SHP77 (cell line): ENCODE results near the gene NMRAL1.

Experiments
- DNase-seq, 2 experiments: peaks; one replicate each; lab custom pipeline; 2025; lab: John Stamatoyannopoulos, UW

Gene NMRAL1

DNA sequence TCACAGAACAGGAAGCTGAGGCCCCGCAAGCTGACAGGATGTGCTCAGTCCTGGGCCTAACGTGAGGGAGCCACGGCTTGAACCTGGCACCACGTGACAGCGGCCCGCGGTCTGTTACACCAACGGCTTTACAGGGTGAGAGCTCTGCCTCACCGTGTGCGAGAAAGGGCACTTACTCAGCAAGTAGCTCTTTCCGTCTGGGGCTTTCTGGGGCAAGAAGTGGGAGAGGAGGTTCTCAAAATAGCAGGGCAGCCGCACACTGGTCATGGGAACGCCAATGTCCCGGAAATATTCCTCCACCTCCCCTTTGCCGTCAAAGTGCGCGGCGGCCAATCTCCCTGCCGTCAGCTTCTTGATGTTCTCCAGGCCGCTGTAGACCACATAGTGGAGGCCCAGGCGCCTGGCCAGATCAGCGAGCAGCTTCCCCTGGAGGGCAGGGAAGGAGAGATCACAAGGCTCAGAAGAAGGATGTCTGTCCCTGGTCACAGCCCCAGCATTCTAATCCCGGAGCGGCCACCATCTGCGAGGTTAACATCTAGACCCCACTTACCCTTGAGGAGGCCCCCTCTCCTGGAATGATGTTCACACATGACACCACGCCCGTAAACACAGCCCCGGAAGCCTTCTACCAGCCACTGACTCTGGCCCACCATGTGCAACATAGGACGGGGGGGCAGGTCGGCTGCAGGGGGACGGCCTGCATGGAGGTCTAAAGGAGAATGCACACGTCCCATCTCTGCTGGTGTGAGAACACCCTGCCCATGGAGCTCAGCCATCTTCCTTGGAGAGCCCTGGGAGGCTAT, 8.2 kb downstream of the NMRAL1 start:
- no peak for DNase-seq

DNA sequence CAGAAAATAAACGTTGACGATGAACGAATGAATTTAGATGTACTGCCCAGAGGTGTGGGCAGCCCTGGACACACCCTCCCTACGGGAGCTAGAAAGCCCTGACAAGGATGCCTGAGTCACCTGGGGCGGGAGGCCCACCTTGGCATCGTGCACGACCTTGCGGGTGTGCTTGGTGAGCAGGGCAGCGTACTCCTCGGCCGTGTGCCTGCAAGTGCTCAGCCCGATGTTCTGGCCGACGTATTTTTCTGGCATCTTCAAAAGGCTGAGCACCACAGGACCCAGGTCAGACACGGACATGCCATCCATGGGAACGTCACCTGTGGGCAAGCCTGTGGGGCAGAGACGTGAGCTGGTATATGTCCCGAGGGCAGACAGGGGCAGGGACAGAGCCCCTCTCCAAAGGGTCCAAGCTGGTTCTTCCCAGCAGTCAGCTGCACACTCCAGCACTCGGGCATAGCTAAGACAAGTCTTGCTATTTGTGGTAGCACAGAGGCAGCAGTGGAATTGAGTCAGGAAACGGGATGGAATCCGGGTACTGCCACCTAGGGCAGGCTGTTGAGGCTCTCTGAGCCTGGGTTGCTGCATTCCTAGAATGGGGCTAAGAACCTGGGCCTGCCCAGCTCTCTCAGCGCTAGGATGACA, 10.8 kb downstream of the NMRAL1 start:
- no peak for DNase-seq

DNA sequence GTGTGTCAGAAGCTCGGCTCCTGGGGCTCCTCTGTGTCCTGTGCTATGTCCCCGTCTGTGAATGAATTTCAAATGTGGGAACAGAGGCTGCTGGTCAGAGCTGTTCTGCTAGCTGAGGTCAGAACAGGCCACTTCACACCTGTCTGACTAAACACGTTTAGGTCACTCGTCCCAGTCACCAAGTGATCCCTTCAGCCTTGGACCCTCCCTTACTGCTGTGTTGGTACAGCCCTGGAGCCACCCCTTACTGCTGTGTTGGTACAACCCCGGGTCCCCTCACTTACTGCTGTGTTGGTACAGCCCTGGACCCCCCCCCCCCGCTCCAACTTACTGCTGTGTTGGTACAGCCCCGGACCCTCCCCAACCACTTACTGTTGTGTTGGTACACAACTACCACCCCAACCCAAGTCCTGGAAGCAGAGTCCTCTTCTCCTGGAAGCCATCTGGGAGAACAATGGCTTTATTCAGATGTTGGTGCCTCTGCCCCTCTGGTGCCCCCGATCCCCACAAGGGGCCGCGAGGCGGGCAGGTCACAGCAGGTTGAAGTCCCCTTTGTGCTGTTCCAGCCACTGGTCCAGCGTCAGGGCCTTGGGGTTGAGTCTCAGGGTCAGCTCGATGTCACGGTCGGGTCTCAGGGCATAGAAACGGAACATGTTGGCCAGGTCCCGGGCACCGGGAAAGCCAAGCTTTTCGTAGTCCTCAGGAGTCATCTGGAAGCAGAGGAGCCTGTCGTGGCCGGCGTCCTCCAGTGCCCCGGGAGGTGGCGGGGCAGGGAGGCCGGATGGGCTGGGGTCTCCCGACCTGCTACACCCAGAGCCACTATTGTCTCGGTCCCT, 13.0 kb downstream of the NMRAL1 start:
- no peak for DNase-seq

DNA sequence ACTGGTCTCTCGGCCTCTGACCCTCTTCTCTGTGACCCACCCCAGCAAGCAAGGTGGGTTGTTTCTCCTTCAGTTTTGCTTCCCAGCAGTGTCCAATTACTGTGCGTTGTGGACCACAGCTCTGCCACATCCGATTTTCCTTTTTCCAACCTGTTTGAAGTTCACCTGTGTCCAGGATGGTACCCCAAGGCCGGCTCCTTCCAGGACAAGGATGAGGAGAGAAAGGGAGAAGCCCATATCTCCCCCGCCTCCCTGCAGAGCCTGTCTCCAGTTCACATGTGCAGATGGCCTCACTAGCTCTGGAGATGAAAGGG, 13.5 kb downstream of the NMRAL1 start:
- no peak for DNase-seq

DNA sequence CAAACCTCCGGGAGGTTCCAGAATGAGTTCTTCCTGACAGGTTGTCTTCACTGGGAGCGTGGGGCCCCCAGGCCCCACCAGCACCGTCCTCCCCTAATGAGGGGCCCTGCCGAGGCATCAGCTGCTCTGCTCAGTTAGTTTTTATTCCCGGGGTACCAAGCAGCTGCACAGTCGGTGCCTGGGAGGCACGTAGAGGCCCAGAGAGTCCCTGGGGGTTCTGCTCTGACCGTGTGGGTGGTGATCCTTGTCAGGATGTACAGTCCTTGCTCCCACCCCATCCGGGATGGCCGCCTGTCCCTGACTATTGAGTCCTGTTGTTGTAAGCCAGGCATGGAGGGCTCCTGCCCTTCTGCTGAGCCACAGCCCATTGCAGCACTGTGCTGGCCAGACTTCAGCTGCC, 18.5 kb downstream of the NMRAL1 start:
- no peak for DNase-seq

DNA sequence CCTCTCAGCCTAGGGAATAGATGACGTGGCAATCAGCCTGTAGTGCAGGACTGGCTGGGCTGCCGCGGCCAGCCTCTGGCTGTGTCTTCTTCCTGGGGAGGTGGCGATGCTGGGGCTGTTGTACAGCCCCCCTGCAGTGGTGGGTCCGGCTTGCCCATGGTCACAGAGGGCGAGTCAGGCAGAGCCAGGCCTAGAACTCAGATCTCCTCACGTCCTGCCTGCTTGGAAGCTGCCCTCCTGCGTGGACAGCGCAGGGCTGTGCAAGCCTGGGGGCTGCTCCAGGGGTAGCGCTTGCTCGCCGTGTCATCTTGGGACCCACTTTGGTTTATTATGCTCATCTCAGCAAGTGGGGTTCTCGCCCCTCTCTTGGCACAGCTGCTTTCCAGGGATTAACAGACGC, 19.3 kb downstream of the NMRAL1 start:
- DNase-seq = no peak

DNA sequence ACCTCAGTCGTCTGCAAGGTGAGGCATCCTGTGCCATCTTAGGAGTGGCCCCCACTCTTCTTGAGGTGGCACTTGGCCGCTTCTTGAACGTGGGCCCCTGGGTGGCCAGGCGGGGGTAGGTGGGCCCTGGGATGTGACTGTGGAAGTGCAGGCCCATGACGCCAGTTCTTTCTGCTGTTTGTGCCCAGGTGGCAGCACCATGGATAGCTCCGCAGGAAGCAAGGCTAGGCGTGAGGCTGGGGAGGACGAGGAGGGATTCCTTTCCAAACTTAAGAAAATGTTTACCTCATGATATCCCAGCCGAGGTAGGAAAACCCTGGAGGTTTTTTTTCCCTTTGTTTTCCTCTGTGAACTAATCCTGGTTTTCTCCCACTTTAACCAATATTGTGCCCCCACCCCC, 19.8 kb downstream of the NMRAL1 start:
- no peak for DNase-seq

DNA sequence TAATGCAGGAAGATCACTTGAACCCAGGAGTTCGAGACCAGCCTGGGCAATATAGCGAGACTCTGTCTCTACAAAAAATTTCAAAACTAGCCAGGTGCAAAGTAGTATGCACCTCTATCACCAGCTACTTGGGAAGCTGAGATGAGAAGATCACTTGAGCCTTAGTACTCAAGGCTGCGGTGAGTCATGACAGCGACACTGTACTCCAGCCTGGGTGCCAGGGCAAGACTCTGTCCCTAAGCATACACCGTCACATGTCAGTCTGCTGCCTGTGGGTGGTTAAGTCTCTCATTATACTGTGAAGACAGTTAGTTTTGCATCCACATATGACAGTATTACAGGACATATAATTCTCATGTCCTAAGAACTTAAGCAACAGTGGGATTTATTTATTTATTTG, 21.8 kb downstream of the NMRAL1 start:
- DNase-seq = no peak

DNA sequence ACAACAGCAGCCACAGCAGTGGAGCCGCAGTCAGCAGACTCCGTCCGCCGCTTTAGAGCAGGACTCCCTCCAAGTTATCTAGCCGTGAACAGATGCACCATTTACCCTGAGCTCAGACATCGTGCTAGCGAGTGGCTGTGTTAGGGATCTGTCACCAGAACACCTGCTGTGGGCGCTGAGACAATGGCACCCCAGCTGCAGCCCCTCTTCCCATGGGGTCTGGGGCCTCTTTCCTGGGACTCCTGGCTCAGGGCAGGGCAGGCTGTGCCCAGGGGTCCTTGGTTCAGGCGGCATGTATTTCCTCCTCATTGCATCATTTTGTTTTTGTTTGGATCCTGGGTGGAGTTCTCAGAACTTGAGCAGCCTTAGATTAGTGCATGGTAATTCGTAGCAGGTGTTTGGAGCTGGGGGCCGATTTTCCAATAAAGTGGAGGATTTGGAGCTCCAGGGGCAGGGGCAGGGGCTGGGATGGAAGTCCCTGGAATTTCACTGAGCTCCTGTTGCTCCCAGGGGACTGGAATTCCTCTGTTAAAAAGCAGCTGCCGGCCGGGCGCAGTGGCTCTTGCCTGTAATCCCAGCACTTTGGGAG, 23.4 kb downstream of the NMRAL1 start:
- DNase-seq = no peak

DNA sequence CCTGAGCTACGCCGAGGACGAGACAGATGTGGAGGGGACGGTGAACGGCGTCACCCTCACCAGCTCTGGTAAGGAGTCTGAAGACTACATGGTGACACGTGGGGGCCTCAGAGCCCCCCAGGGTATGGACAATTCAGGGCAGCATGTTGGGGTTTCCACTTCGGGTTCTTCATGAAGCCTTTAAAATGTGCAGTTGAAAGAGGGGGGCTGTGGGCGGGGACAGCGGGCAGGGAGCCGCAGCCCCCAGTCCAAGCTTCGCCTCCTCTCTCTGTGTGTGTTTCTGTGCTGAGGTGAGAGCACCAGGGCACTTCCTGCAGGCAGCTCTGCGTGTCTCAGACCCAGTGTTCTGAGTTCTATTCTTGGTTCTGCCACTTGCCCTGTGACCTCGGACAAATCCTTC, 24.0 kb downstream of the NMRAL1 start:
- no peak for DNase-seq

DNA sequence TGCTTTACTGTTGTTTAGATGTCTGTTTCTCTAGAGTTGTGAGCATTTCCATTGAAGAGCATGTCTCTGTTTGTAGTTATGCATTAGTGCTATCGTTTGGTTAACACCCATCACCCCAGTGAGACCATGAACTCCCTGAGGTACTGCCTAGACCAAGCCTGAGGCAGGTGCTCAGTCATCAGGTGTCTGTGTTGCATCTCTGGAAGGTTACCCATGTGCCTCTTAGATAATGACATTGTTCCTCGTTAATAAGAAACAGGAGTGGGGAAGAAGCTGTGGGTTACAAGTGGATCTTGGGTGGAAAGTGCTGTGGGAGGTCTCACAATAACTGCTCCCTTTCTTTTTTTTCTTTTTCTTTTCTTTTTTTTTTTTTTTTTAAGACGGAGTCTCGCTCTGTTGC, 30.4 kb downstream of the NMRAL1 start:
- no peak for DNase-seq

DNA sequence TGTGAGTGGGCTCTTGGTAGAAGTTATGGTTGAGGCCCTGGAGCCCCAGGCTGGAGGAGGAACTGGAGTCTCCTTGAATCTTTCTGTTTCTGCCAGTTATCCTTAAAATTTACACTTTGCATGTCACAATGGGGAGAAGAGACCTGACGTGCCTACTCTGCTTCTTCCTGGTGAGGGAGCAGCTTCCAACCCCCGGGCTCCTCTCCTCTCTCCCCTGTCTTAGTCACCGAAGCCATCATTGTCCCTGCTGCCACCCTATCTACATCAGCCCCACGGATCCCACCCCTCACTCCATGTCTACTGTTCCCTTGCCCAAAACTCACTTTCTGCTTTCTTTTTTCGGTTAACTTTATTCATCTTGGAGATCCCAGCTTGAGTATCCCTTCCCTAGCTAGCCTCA, 31.2 kb downstream of the NMRAL1 start:
- DNase-seq = no peak

DNA sequence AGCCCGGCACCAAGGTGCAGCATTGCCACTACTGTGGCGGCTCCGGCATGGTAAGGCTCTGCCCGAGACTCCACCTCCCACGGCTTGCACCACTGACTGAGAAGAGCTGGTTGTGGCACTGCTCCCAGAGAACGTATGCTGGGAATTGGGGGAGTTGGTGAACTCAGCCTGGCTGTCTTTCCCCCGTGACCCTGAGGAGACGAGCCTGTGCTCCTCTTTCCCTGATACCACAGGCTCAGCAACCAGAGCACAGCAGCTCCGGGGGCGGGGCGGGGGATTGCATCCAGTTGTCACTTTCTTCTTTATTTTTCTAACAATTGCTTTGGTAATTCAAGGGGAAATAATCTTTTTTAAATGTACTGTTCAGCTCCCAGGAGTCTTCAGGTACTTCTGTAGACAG, 32.1 kb downstream of the NMRAL1 start:
- no peak for DNase-seq

DNA sequence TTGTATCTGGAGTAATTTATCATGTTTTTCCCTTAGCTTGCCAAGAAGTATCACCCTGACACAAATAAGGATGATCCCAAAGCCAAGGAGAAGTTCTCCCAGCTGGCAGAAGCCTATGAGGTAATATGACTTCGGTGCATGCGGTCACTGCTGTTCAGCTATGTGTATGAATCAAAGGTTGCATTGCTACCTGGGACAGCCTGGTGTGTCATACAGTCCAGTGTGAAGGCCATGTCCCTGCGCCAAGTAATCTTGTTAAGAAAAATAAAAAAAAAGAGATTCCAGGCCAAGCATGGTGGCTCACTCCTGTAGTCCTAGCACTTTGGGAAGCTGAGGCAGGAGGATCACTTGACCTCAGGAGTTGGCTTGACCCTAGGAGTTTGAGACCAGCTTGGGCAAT, 37.1 kb downstream of the NMRAL1 start:
- no peak for DNase-seq

DNA sequence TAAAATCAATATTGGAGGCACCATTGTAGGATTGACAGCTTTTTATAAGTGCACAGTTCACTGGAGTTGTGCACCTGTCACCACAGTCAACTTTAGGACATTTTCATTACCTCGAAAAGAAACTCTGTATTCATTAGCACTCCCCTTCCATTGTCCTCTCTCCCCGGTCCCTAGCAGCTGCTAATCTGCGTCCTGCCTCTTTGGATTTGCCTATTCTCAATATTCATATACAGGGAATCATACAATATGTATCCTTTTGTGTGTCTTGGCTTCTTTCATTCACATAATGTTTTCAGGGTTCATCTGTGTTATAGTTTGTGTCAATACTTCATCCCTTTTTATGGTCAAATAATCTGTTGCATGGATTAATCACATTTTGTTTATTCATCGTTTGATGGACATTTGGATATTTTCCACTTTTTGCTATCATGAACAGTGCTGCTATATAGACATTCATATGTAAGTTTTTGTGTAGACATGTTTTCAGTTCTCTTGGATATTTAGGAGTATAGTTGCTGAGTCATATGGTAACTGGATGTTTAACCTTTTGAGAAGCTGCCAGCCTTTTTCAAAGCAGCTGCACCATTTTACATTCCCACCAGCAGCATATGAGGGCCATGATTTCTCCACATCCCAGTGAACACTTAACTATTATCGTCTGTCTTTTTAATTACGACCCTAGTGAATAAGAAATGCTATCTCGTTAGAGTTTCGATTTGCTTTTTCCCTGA, 38.9 kb downstream of the NMRAL1 start:
- no peak for DNase-seq

DNA sequence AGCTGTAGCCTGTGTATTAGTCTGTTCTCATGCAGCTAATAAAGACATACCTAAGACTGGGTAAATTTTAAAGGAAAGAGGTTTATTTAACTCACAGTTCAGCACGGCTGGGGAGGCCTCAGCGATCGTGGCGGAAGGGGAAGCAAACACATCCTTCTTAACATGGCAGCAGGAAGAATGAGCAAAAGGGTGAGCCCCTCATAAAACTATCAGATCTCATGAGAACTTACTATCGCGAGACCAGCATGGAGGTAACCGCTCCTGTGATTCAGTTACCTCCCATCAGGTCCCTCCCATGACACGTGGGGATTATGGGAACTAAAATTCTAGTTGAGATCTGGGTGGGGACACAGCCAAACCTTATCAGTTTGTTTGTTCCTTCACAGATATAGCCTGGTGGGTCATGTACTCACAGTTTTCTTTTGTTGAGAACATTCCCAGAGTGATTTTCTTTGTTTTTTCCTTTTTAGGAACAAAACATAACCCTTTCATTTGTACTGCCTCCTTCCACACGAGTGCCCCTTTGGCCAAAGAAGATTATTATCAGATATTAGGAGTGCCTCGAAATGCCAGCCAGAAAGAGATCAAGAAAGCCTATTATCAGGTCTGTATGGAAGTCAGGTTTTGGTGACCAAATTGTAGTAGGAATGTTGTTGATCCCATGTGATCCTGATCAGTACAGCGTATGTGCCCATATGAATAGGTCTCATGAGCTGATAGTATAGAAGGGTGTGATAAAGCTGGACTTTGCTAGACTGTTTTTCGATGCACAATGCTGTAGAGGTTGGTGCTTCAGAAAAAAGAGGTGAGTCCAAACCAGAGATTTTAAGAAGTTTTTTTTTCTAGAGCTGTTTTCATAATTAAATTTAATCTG, 40.3 kb downstream of the NMRAL1 start:
- no peak for DNase-seq

DNA sequence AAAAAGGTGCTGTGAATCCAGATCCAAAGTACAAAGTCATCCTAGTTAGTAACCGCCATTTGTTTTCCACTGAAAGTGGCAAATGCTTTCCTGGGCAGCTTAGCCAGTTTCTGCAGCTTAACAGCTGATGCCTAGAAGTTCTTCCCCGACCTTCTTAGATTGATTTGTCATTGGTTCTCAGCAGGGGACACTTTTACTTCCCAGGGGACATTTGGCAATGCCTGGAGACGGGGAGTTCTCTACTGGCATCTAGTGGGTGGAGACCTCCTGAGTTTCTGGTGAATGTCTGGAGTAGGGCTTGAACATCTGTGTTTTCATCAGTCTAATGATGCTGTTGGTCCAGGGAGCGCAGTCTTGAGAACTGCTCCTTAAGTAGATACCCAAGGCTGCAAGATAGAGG, 41.2 kb downstream of the NMRAL1 start:
- DNase-seq = no peak

DNA sequence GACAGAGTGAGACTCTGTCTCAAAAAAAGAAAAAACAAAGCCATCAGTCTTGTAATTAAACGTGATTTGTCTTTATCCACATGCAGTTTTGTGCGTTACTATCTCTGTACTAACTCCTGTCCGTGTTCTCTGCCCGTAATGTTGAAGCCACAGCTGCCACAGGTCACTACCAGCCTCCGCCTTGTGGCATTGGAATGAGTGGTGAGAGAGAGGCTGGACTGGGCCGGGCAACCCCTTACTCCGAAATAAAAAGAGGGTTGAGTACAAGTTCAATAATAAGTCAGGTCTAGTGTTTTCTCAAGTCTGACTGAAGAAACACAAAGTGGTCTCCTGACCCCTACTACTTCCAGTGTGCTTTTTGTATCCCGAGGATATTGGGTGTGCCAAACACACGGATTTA, 43.4 kb downstream of the NMRAL1 start:
- DNase-seq = no peak

DNA sequence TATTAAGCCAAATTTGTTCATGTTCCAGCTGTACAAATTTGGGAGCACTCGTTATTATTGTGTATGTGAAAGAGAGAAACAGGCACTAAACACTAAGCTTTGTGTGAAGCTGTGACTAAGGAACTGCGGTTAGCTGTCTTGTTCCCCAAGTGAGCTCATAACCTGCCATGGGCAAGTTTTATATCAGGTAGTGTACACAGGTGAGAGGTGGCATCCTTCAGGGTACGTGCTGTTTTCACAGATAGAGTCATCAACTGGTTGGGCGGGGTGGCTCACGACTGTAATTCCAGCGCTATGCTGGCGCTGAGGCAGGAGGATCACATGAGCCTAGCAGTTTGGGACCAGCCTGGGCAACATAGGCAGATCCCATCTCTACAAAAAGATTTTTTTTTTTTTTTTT, 45.9 kb downstream of the NMRAL1 start:
- DNase-seq = no peak

DNA sequence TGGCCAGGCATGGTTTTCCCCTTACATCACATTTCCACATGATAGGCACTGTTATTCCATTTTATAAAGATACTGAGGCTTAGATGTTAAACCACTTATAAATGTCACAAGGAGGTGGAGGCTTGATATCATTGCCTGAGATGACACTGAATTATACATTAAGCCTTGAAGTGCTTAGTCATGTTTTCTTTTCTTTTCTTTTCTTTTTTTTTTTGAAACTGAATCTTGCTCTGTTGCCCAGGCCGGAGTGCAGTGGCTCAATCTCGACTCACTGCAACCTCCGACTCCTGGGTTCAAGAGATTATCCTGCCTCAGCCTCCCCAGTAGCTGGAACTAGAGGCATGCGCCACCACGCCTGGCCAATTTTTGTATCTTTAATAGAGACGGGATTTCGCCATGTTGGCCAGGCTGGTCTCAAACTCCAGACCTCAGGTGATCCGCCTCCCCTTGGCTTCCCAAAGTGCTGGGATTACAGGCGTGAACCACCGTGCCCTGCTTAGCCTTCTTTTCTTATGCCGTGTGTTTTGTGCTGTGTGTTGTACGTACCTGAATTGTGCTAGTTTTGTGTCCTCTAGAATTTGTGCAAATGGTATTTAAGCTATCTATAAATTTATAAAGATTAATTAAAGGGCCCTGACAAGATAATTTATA, 47.6 kb downstream of the NMRAL1 start:
- no peak for DNase-seq
